ENCODE results near the gene TEF. TPM values are rescaled to one million over a fixed set of nuclear protein-coding genes. Genes with fewer than 3 reads are reported as not detected.

TEF gene
- total and polyA plus RNA-seq, 7 donors, result 12.6 to 30.3 (median 21.3) TPM

- Histone ChIP-seq H3K4me1 (no peaks in the 10 kb centered on the region), H3K9me3 (no peaks in the 10 kb centered on the region), H3K4me3 (no peak overlapping the region), H3K27me3 (no peaks in the 10 kb centered on the region), H3K36me3 (peaks cover 13 to 94% (median 32%) of the 10 kb centered on the region in 4 donors), H3K27ac (no peak overlapping the region)
- intact Hi-C loops (cut with DNase I), result no loop called here
- WGBS, 2 donors, result 96 to 98% methylated on average over 11 of the region's 11 CpGs
- no peak for TF ChIP-seq POLR2A (IDR thresholded peaks at IDR 0.05)
- no peak for TF ChIP-seq POLR2AphosphoS5 (IDR thresholded peaks at IDR 0.05)
- TF ChIP-seq EP300 (IDR thresholded peaks at IDR 0.05), result no peak
- no peak for TF ChIP-seq CTCF (IDR thresholded peaks at IDR 0.05)
- DNase-seq, result no peak
These were observed 46.6 kb upstream of the TEF start for GRCh38 chr22:41334951-41335635.

- intact Hi-C loops (cut with DNase I), result no loop called here
- no peak for DNase-seq
- H3K27me3 ChIP-seq, result no peaks in the 10 kb centered on the region
- 92 to 93% methylated on average over 14 of the region's 14 CpGs for WGBS, 2 donors
- H3K27ac ChIP-seq, result no peak overlapping the region
- no peak overlapping the region for H3K4me3 ChIP-seq
- TF ChIP-seq CTCF (IDR thresholded peaks at IDR 0.05) (no peak), POLR2A (IDR thresholded peaks at IDR 0.05) (no peak), EP300 (IDR thresholded peaks at IDR 0.05) (no peak), POLR2AphosphoS5 (IDR thresholded peaks at IDR 0.05) (no peak)
- H3K9me3 ChIP-seq, result no peaks in the 10 kb centered on the region
- H3K4me1 ChIP-seq, result no peaks in the 10 kb centered on the region
- H3K36me3 ChIP-seq, result peaks cover 15 to 94% (median 30%) of the 10 kb centered on the region in 4 donors
These were observed 43.0 kb upstream of the TEF start for GRCh38 chr22:41338614-41339212.

GRCh38 chr22:41339823-41340222, 41.9 kb upstream of the TEF start:
- intact Hi-C loops (cut with DNase I), result no loop called here
- Histone ChIP-seq H3K27me3 (no peaks in the 10 kb centered on the region), H3K4me3 (no peak overlapping the region), H3K4me1 (no peaks in the 10 kb centered on the region), H3K9me3 (no peaks in the 10 kb centered on the region), H3K27ac (no peak overlapping the region), H3K36me3 (peaks cover 23 to 94% (median 41%) of the 10 kb centered on the region in 4 donors)
- TF ChIP-seq CTCF (IDR thresholded peaks at IDR 0.05) (no peak), EP300 (IDR thresholded peaks at IDR 0.05) (no peak), POLR2A (IDR thresholded peaks at IDR 0.05) (no peak), POLR2AphosphoS5 (IDR thresholded peaks at IDR 0.05) (no peak)
- peak; percentile 63 for DNase-seq
- WGBS, 2 donors, result 94 to 96% methylated on average over 18 of the region's 18 CpGs

- no peak overlapping the region for H3K4me3 ChIP-seq
- peaks cover 22 to 95% (median 42%) of the 10 kb centered on the region in 4 donors for H3K36me3 ChIP-seq
- DNase-seq, result peak; percentile 54
- H3K9me3 ChIP-seq, result no peaks in the 10 kb centered on the region
- WGBS, 2 donors, result 86 to 88% methylated on average over 11 of the region's 11 CpGs
- H3K27ac ChIP-seq, result no peak overlapping the region
- no peak for TF ChIP-seq POLR2AphosphoS5 (IDR thresholded peaks at IDR 0.05)
- no peak for TF ChIP-seq EP300 (IDR thresholded peaks at IDR 0.05)
- no peak for TF ChIP-seq POLR2A (IDR thresholded peaks at IDR 0.05)
- no peak for TF ChIP-seq CTCF (IDR thresholded peaks at IDR 0.05)
- no peaks in the 10 kb centered on the region for H3K4me1 ChIP-seq
- intact Hi-C loops (cut with DNase I), result no loop called here
- H3K27me3 ChIP-seq, result no peaks in the 10 kb centered on the region
These were observed 41.4 kb upstream of the TEF start for GRCh38 chr22:41340357-41340756.

All from sigmoid colon (tissue), 7 donors.